Measurements from ENCODE around the gene DCLK1. TPM values are rescaled to one million over a fixed set of nuclear protein-coding genes. Genes with fewer than 3 reads are reported as not detected.

Gene DCLK1
- total RNA-seq, 4 donors from 2014 or later = 10.0 to 41.1 (median 19.5) TPM

DNA sequence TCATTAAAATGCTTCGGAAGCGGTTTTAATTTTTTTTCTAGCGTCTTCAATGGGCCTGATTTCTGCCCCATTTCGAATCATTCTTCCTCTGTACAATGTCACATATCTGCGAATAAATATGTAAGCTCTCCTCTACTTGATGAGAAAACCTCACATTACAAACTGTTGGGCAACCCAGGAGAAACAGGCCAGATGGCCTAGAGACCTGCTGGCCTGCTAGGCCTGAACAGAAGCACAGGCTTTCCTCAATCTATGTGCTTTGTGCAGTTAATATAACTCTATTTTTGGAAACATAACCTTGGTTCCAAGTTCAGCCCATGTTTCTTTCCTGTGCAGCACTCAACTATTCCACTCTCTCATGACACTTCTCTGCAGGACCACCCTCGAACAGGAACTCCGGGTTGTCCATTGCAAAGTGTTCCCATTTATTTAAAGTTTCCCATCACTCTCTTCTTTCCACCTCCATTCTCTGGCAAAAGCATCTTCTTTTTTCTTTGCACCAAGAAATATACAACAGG lies 42.0 kb downstream of the DCLK1 start:
- WGBS, 2 donors = 71 to 85% methylated on average over 7 of the region's 7 CpGs
- DNase-seq (ENCODE audit: low spot score in 2 of 2) = peak in 1 of 2 donors; percentile 24
- intact Hi-C loops (cut with DNase I; ENCODE audit: low total_unique reads) = no loop called here
- H3K4me3 ChIP-seq (ENCODE audit: low read depth, poor library complexity, severe bottlenecking) = no peak overlapping the region
- TF ChIP-seq, protein P1, sequence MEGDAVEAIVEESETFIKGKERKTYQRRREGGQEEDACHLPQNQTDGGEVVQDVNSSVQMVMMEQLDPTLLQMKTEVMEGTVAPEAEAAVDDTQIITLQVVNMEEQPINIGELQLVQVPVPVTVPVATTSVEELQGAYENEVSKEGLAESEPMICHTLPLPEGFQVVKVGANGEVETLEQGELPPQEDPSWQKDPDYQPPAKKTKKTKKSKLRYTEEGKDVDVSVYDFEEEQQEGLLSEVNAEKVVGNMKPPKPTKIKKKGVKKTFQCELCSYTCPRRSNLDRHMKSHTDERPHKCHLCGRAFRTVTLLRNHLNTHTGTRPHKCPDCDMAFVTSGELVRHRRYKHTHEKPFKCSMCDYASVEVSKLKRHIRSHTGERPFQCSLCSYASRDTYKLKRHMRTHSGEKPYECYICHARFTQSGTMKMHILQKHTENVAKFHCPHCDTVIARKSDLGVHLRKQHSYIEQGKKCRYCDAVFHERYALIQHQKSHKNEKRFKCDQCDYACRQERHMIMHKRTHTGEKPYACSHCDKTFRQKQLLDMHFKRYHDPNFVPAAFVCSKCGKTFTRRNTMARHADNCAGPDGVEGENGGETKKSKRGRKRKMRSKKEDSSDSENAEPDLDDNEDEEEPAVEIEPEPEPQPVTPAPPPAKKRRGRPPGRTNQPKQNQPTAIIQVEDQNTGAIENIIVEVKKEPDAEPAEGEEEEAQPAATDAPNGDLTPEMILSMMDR (IDR thresholded peaks at IDR 0.05) = no peak
- no peak for TF ChIP-seq POLR2A (IDR thresholded peaks at IDR 0.05)

DNA sequence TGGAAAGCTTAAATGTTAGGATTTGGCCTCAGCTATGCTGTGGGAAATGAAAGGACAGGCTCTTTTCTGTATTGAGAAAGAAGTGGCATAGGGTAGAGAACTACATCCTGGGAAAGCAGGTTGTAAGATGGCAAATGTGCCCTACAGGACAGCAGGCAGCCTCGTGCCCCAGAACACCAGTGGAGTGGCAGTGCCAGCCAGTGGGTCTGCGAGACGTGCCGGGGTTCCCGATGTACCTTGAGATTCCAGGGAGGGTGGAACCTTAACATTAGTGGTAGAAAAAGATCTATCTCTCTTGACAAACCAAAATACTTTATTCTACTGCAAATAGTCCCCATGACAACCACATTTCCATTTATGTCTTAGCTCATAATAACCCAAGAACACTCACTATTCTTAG lies 42.7 kb downstream of the DCLK1 start:
- no peak for DNase-seq (ENCODE audit: low spot score in 2 of 2)
- WGBS, 2 donors = 90 to 94% methylated on average over 5 of the region's 5 CpGs
- TF ChIP-seq, protein P1 (IDR thresholded peaks at IDR 0.05) = no peak
- TF ChIP-seq POLR2A (IDR thresholded peaks at IDR 0.05) = no peak
- H3K4me3 ChIP-seq (ENCODE audit: low read depth, poor library complexity, severe bottlenecking) = no peak overlapping the region
- intact Hi-C loops (cut with DNase I; ENCODE audit: low total_unique reads) = no loop called here

DNA sequence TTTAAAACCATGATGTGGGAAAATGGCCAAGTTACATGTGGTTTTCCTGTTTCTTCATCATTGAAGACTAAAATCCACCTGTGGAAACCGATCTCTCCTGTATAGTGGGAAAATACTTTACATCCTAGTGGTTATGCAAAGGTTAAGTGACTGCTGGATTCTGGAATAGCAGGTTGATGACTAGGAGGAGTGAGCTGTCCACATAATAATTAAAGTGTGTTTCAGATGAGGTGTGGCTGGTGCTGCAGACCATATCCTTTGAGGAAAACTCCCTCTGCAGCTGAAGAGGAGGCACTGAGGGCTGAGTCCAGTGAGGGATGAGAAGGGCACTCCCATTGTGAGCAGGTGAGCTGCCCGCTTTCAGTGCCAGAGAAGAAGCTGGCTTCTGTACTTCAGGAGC lies 43.2 kb downstream of the DCLK1 start:
- 81 to 83% methylated on average over 2 of the region's 2 CpGs for WGBS, 2 donors
- TF ChIP-seq, protein P1 (IDR thresholded peaks at IDR 0.05) = no peak
- TF ChIP-seq POLR2A (IDR thresholded peaks at IDR 0.05) = no peak
- no peak for DNase-seq (ENCODE audit: low spot score in 2 of 2)
- H3K4me3 ChIP-seq (ENCODE audit: low read depth, poor library complexity, severe bottlenecking) = no peak overlapping the region
- intact Hi-C loops (cut with DNase I; ENCODE audit: low total_unique reads) = no loop called here

DNA sequence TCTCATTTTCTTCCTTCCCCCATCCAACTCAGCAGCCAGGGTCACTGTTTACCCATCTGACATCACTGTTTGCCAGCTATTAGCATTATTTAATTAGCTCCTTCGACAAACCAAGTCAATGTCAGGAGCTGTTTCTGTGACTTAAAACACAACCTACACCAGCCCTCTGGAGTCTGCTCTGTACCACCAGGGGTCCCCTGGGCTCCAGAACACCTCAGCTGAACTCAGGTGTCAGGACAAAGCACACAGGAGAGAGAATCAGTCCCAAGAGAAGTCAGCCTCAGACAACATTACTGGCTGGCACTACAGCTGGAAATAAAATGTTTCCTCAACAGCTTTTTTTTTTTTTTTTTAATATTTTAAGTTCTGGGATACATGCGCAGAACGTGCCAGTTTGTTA lies 45.1 kb downstream of the DCLK1 start:
- TF ChIP-seq, protein P1 (IDR thresholded peaks at IDR 0.05) = no peak
- no peak for TF ChIP-seq POLR2A (IDR thresholded peaks at IDR 0.05)
- intact Hi-C loops (cut with DNase I; ENCODE audit: low total_unique reads) = no loop called here
- no peak for DNase-seq (ENCODE audit: low spot score in 2 of 2)
- H3K4me3 ChIP-seq (ENCODE audit: low read depth, poor library complexity, severe bottlenecking) = no peak overlapping the region
- WGBS, 2 donors = 78 to 79% methylated on average over 3 of the region's 3 CpGs

DNA sequence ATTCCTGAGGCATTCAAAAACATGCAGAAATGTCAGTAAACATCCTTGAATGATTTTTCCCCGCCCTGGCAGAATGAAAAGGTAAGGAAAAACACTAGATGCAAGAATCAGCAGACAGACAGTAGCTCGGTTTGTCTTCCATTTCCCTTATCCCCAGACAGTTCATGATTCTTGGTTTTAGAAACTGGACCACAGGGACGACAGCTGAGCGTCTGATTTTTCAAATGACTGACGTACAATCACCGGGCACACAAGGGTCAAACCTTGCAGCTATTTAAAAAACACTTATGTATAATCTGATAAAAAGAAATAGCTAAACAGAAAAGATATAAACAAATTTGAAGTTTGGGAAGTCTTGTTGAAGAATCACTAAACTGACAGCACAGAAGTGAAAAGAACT lies 47.1 kb downstream of the DCLK1 start:
- no peak for DNase-seq (ENCODE audit: low spot score in 2 of 2)
- WGBS, 2 donors = 73 to 78% methylated on average over 6 of the region's 6 CpGs
- no peak for TF ChIP-seq POLR2A (IDR thresholded peaks at IDR 0.05)
- TF ChIP-seq, protein P1 (IDR thresholded peaks at IDR 0.05) = no peak
- no peak overlapping the region for H3K4me3 ChIP-seq (ENCODE audit: low read depth, poor library complexity, severe bottlenecking)
- intact Hi-C loops (cut with DNase I; ENCODE audit: low total_unique reads) = no loop called here

DNA sequence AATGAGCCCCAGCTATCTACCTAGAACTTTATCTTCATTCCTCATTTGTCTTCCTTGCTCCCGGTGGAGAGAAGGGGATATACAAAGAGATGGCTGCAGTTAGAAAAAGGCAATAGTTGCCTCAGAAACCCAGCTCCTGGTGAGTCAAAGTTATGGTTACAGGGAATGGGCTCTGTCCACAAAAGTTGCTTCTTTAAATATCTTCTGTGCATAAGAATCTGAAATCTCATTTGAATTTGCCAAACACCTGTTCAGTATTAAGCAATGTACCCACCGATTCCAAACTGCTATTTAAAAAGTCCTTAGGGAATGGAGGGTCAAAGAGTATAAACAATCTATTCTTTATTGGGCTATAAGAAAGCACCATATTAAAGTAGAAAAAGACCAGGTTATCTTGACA lies 48.4 kb downstream of the DCLK1 start:
- TF ChIP-seq, protein P1 (IDR thresholded peaks at IDR 0.05) = no peak
- TF ChIP-seq POLR2A (IDR thresholded peaks at IDR 0.05) = no peak
- no peak overlapping the region for H3K4me3 ChIP-seq (ENCODE audit: low read depth, poor library complexity, severe bottlenecking)
- 59 to 61% methylated on average over 2 of the region's 2 CpGs for WGBS, 2 donors
- intact Hi-C loops (cut with DNase I; ENCODE audit: low total_unique reads) = no loop called here
- no peak for DNase-seq (ENCODE audit: low spot score in 2 of 2)

Data from lower leg skin (tissue), 4 donors.